Sigmoid colon (tissue), 7 donors: ENCODE results near the gene PTPN13. TPM values are rescaled to one million over a fixed set of nuclear protein-coding genes. Genes with fewer than 3 reads are reported as not detected.

ENCODE experiments used
- DNase-seq: peaks from one replicate; pipeline ENCODE4 v3.0.0-alpha.2; 2019
- H3K27ac ChIP-seq, 4 donors: fragments of 200-600 bp; sonication (generic); one replicate each; pipeline ENCODE4 v1.5.1; 2016 to 2019; ENCODE audit warnings: mild to moderate bottlenecking in 1 of 4
- H3K27me3 ChIP-seq, 3 donors: fragments of 200-600 bp; sonication (generic); one replicate each; pipeline ENCODE4 v1.5.1; 2019; ENCODE audit warnings: mild to moderate bottlenecking in 1 of 3
- H3K36me3 ChIP-seq, 4 donors: fragments of 200-600 bp; sonication (generic); one replicate each; pipeline ENCODE4 v1.5.1; 2016 to 2019
- H3K4me1 ChIP-seq, 4 donors: fragments of 200-600 bp; sonication (generic); one replicate each; pipeline ENCODE4 v1.5.1; 2017 to 2019
- H3K4me3 ChIP-seq, 4 donors: fragments of 200-600 bp; sonication (generic); one replicate each; pipeline ENCODE4 v1.5.1; 2017 to 2019; ENCODE audit warnings: mild to moderate bottlenecking in 2 of 4, moderate library complexity in 1 of 4
- H3K9me3 ChIP-seq, 4 donors: fragments of 200-600 bp in 3 of 4; sonication (generic) in 3 of 4; one replicate each; pipeline versions ENCODE4 v1.5.1 to v1.6.1; 2013 to 2019
- EP300 ChIP-seq, 4 donors: sonication (generic); formaldehyde crosslinking; IDR thresholded peaks; one replicate each; pipeline ENCODE4 v1.6.1; 2017; ENCODE audit warnings: antibody characterized with exemption in 4 of 4
- POLR2A ChIP-seq, 2 donors: fragments of 450-650 bp; IDR thresholded peaks; one replicate each; pipeline ENCODE4 v1.6.1; 2016; ENCODE audit warnings: antibody characterized with exemption in 2 of 2, mild to moderate bottlenecking in 2 of 2, moderate library complexity in 2 of 2
- POLR2AphosphoS5 ChIP-seq, 4 donors: sonication (generic); formaldehyde crosslinking; IDR thresholded peaks; one replicate each; pipeline ENCODE4 v1.6.1; 2017; ENCODE audit warnings: antibody characterized with exemption in 4 of 4
- WGBS, 2 donors: extraction: QIAGEN DNeasy Blood & Tissue Kit; methylation state at CpG; one replicate each; pipeline ENCODE4 v1.1.7; 2013; 5-methylcytosine and 5-hydroxymethylcytosine counted together
- intact Hi-C: fragments of 100-400 bp; cut with DNase I; formaldehyde crosslinking; loops from one replicate; pipeline ENCODE4 v1.15.1; 2023
- polyA plus RNA-seq, 3 donors: library from polyadenylated mRNA; stranded (reverse); fragments of 200-250 nt; gene quantifications; one replicate each; pipeline ENCODE4 v1.2.3, GENCODE V29; 2013
- total RNA-seq, 4 donors: library from RNA; depleted of rRNA; stranded (reverse); fragments of >200 nt; gene quantifications; one replicate each; pipeline ENCODE4 v1.1.0, GENCODE V29; 2016
- TF ChIP-seq, protein P1 (sequence below), 4 experiments: fragments of 450-650 bp in 3 of 4; fragments of 200-600 bp in 1 of 4; IDR thresholded peaks; one replicate each; pipeline ENCODE4 v1.5.1; 2016 to 2019; ENCODE audit warnings: antibody characterized with exemption in 4 of 4, mild to moderate bottlenecking in 3 of 4, moderate library complexity in 2 of 4
- donor health status: healthy with polysubstance abuse.
- donor health status: Bipolar disorder and iron deficiency.
- donor health status: healthy.

Gene PTPN13
- total and polyA plus RNA-seq, 7 donors = 0.60 to 16.1 (median 9.9) TPM

DNA sequence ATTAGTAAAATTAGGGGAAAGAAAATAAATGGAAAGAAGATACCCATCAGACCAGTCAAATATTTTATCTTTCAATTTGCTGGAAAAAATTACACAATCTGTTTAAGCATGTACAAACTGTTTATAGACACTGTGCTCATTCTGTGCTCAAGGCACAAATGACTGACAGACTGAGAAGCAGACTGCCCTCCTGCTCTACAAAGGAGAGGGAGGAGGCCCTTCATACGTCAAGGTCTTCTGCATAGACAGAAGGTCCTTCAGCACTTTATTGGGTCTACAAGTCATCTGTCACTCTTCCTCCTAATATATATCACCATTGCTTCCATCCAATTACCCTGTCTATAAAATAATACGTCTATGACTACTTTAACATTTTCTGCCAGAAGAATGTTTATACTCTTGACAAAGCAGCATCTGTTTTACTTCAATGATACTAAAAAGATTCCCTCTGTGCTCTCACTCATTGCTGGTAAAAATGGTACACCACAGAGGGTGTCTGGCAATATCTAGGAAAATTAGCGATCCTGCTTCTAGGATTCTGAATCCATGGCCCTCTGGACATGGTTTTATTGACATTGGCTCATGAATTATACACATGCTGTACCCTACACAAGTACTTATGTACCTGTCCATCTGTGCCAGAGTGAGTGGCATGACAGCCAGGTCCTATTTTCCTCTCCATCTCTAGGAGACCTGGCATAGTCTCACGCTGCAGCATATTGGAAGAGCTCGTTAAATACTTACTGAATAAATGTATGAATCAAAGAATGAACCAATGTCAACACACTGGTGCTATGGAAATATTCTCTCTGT is 243.8 kb downstream of the PTPN13 start:
- Histone ChIP-seq H3K4me3 (no peak overlapping the region), H3K4me1 (peaks cover 0 to 10% (median 3%) of the 10 kb centered on the region in 4 donors), H3K9me3 (no peaks in the 10 kb centered on the region), H3K27ac (no peak overlapping the region), H3K27me3 (no peaks in the 10 kb centered on the region), H3K36me3 (no peaks in the 10 kb centered on the region)
- no peak for DNase-seq
- WGBS, 2 donors = 72 to 76% methylated on average over 5 of the region's 5 CpGs
- intact Hi-C loops = no loop called here
- TF ChIP-seq, protein P1, sequence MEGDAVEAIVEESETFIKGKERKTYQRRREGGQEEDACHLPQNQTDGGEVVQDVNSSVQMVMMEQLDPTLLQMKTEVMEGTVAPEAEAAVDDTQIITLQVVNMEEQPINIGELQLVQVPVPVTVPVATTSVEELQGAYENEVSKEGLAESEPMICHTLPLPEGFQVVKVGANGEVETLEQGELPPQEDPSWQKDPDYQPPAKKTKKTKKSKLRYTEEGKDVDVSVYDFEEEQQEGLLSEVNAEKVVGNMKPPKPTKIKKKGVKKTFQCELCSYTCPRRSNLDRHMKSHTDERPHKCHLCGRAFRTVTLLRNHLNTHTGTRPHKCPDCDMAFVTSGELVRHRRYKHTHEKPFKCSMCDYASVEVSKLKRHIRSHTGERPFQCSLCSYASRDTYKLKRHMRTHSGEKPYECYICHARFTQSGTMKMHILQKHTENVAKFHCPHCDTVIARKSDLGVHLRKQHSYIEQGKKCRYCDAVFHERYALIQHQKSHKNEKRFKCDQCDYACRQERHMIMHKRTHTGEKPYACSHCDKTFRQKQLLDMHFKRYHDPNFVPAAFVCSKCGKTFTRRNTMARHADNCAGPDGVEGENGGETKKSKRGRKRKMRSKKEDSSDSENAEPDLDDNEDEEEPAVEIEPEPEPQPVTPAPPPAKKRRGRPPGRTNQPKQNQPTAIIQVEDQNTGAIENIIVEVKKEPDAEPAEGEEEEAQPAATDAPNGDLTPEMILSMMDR (IDR thresholded peaks at IDR 0.05) = no peak
- TF ChIP-seq POLR2AphosphoS5 (IDR thresholded peaks at IDR 0.05) = peak in 2 of 4 donors; percentile 10 to 23
- TF ChIP-seq POLR2A (IDR thresholded peaks at IDR 0.05) = no peak

DNA sequence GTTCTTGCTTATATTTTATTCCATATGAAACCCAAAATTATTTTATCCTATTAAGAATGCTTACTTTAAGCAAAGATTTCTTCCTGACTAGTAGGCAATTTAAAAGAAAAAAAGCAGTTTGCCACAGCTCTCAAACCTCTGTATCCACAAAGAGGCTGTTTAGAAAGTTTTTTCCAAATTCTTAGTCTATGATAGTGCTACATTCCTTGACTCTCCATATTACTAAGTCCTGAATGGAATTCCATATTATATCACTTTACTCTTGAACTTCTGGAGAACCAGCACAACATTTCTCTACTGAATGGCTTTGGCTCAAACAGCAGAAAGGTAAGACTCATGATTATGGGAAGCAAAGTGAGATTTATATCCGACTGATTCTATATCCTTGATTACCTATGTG is 246.7 kb downstream of the PTPN13 start:
- intact Hi-C loops = no loop called here
- Histone ChIP-seq H3K4me3 (no peak overlapping the region), H3K4me1 (peaks cover 0 to 10% (median 3%) of the 10 kb centered on the region in 4 donors), H3K9me3 (no peaks in the 10 kb centered on the region), H3K27ac (no peak overlapping the region), H3K27me3 (no peaks in the 10 kb centered on the region), H3K36me3 (no peaks in the 10 kb centered on the region)
- 77 to 89% methylated on average over 1 of the region's 1 CpG for WGBS, 2 donors
- no peak for TF ChIP-seq POLR2AphosphoS5 (IDR thresholded peaks at IDR 0.05)
- no peak for TF ChIP-seq POLR2A (IDR thresholded peaks at IDR 0.05)
- TF ChIP-seq, protein P1 (IDR thresholded peaks at IDR 0.05) = no peak
- TF ChIP-seq EP300 (IDR thresholded peaks at IDR 0.05) = no peak
- no peak for DNase-seq

DNA sequence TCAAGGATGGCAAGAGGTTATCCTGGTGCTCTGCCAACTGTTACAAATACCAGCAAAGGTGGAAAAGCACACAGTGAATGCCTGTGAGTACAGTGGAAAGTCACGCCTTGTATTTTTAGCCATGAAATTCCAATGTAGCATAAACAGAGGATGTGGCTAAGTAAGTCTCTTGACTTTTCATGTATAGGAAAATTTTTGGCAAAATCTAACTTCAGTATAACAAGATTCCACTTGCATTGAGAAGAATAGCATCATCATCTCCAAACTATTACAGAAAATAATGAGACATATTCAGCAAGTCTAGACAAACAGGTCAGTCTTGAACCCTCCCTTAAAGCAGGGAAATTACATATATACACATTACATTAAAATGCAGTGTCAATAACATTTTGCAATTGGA is 247.2 kb downstream of the PTPN13 start:
- intact Hi-C loops = no loop called here

DNA sequence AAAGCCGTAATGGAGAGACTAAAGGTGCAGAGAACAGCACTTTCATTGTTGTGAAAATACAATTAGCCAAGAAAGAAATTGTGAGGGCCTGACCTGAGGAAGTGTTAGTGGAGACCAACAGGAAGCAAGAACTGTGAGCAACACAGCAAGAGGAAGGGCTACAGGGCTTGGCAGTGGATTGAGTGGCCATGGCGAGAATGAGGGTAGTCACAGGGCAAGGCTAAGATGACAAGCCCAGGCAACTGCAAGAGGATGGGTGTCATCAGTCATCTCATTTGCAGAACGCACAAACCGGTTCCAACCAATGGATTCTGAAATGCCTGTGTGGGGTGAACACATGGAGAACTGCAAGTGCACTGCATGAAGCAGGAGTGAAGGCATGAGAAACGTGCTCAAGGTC is 251.5 kb downstream of the PTPN13 start:
- WGBS, 2 donors = 85 to 87% methylated on average over 5 of the region's 5 CpGs
- no peaks in the 10 kb centered on the region for H3K36me3 ChIP-seq
- no peak for TF ChIP-seq EP300 (IDR thresholded peaks at IDR 0.05)
- TF ChIP-seq, protein P1 (IDR thresholded peaks at IDR 0.05) = no peak
- no peak for TF ChIP-seq POLR2AphosphoS5 (IDR thresholded peaks at IDR 0.05)
- TF ChIP-seq POLR2A (IDR thresholded peaks at IDR 0.05) = no peak

More for the DNA sequence above, 247.2 kb downstream of the PTPN13 start:
- H3K4me1 ChIP-seq = peaks cover 0 to 10% (median 3%) of the 10 kb centered on the region in 4 donors
- no peaks in the 10 kb centered on the region for H3K36me3 ChIP-seq
- 86 to 88% methylated on average over 1 of the region's 1 CpG for WGBS, 2 donors
- TF ChIP-seq, protein P1 (IDR thresholded peaks at IDR 0.05) = no peak
- TF ChIP-seq EP300 (IDR thresholded peaks at IDR 0.05) = no peak
- TF ChIP-seq POLR2A (IDR thresholded peaks at IDR 0.05) = no peak
- TF ChIP-seq POLR2AphosphoS5 (IDR thresholded peaks at IDR 0.05) = no peak
- H3K27me3 ChIP-seq = no peaks in the 10 kb centered on the region
- no peak overlapping the region for H3K4me3 ChIP-seq
- no peak for DNase-seq
- H3K9me3 ChIP-seq = no peaks in the 10 kb centered on the region
- H3K27ac ChIP-seq = no peak overlapping the region

More for the DNA sequence above, 251.5 kb downstream of the PTPN13 start:
- H3K4me3 ChIP-seq = no peak overlapping the region
- no peak for DNase-seq
- no peaks in the 10 kb centered on the region for H3K4me1 ChIP-seq
- H3K27me3 ChIP-seq = no peaks in the 10 kb centered on the region
- H3K9me3 ChIP-seq = no peaks in the 10 kb centered on the region
- H3K27ac ChIP-seq = no peak overlapping the region
- intact Hi-C loops = no loop called here
